Mononuclear cell (primary cell): Measurements from ENCODE around the gene CBL. TPM values are rescaled to one million over a fixed set of nuclear protein-coding genes. Genes with fewer than 3 reads are reported as not detected.

Source experiments
- H3K27me3 ChIP-seq: 2 replicates; pipeline ENCODE4 v1.6.0; 2011; ENCODE audit warnings: low read length, control low read depth; ENCODE audit not compliant: insufficient read depth
- H3K4me1 ChIP-seq: 2 replicates; pipeline ENCODE4 v1.5.1; 2011; ENCODE audit warnings: mild to moderate bottlenecking, low read length, control low read depth; ENCODE audit not compliant: insufficient read depth
- H3K4me3 ChIP-seq: 2 replicates; pipeline ENCODE4 v1.5.1; 2011; ENCODE audit warnings: mild to moderate bottlenecking, low read length, moderate library complexity
- H3K9me3 ChIP-seq: 2 replicates; pipeline ENCODE4 v1.5.1; 2011; ENCODE audit warnings: low read depth, mild to moderate bottlenecking, control low read depth, low read length
- total RNA-seq: library from RNA; depleted of rRNA; stranded (reverse); fragments of >200 nt; gene quantifications from one replicate; pipeline ENCODE4 v1.2.3, GENCODE V29; 2012

The CBL gene
- total RNA-seq, 1 donor = 16.0 TPM

GRCh38 chr11:119258983-119259382 lies 52.8 kb downstream of the CBL start:
- Histone ChIP-seq H3K27me3 (no peaks in the 10 kb centered on the region), H3K4me1 (peaks cover 48% of the 10 kb centered on the region), H3K4me3 (no peak overlapping the region), H3K9me3 (no peaks in the 10 kb centered on the region)

- Histone ChIP-seq H3K4me3 (no peak overlapping the region), H3K27me3 (no peaks in the 10 kb centered on the region), H3K4me1 (peaks cover 72% of the 10 kb centered on the region), H3K9me3 (no peaks in the 10 kb centered on the region)
These were observed 56.7 kb downstream of the CBL start for GRCh38 chr11:119262668-119263351.

GRCh38 chr11:119263352-119263940 lies 57.3 kb downstream of the CBL start:
- no peaks in the 10 kb centered on the region for H3K9me3 ChIP-seq
- no peak overlapping the region for H3K4me3 ChIP-seq
- no peaks in the 10 kb centered on the region for H3K27me3 ChIP-seq
- peaks cover 65% of the 10 kb centered on the region for H3K4me1 ChIP-seq

GRCh38 chr11:119266063-119266462 lies 59.9 kb downstream of the CBL start:
- H3K4me3 ChIP-seq = no peak overlapping the region

GRCh38 chr11:119266517-119267255 lies 60.5 kb downstream of the CBL start:
- Histone ChIP-seq H3K27me3 (no peaks in the 10 kb centered on the region), H3K4me3 (no peak overlapping the region), H3K4me1 (peaks cover 46% of the 10 kb centered on the region), H3K9me3 (no peaks in the 10 kb centered on the region)

More at GRCh38 chr11:119266063-119266462, 59.9 kb downstream of the CBL start:
- H3K4me1 ChIP-seq = peaks cover 46% of the 10 kb centered on the region
- H3K9me3 ChIP-seq = no peaks in the 10 kb centered on the region
- no peaks in the 10 kb centered on the region for H3K27me3 ChIP-seq

- H3K9me3 ChIP-seq = no peaks in the 10 kb centered on the region
- no peaks in the 10 kb centered on the region for H3K27me3 ChIP-seq
- H3K4me3 ChIP-seq = no peak overlapping the region
- H3K4me1 ChIP-seq = peaks cover 38% of the 10 kb centered on the region
These were observed 61.5 kb downstream of the CBL start for GRCh38 chr11:119267645-119268044.

- Histone ChIP-seq H3K9me3 (no peaks in the 10 kb centered on the region), H3K27me3 (no peaks in the 10 kb centered on the region), H3K4me1 (no peaks in the 10 kb centered on the region), H3K4me3 (no peak overlapping the region)
These were observed 67.6 kb downstream of the CBL start for GRCh38 chr11:119273721-119274120.

- Histone ChIP-seq H3K9me3 (no peaks in the 10 kb centered on the region), H3K4me3 (no peak overlapping the region), H3K4me1 (no peaks in the 10 kb centered on the region), H3K27me3 (no peaks in the 10 kb centered on the region)
These were observed 71.5 kb downstream of the CBL start for GRCh38 chr11:119277660-119278059.

- H3K4me1 ChIP-seq = peaks cover 4% of the 10 kb centered on the region
- H3K9me3 ChIP-seq = no peaks in the 10 kb centered on the region
- no peak overlapping the region for H3K4me3 ChIP-seq
- H3K27me3 ChIP-seq = no peaks in the 10 kb centered on the region
These were observed 76.4 kb downstream of the CBL start for GRCh38 chr11:119282495-119282894.

- Histone ChIP-seq H3K27me3 (no peaks in the 10 kb centered on the region), H3K4me3 (no peak overlapping the region), H3K9me3 (no peaks in the 10 kb centered on the region), H3K4me1 (peaks cover 4% of the 10 kb centered on the region)
These were observed 78.4 kb downstream of the CBL start for GRCh38 chr11:119284344-119285157.

GRCh38 chr11:119285431-119285830 lies 79.3 kb downstream of the CBL start:
- no peak overlapping the region for H3K4me3 ChIP-seq
- H3K9me3 ChIP-seq = no peaks in the 10 kb centered on the region
- H3K4me1 ChIP-seq = peaks cover 4% of the 10 kb centered on the region
- no peaks in the 10 kb centered on the region for H3K27me3 ChIP-seq

GRCh38 chr11:119288219-119288618 lies 82.1 kb downstream of the CBL start:
- H3K4me1 ChIP-seq = peaks cover 4% of the 10 kb centered on the region
- no peaks in the 10 kb centered on the region for H3K27me3 ChIP-seq
- no peak overlapping the region for H3K4me3 ChIP-seq
- no peaks in the 10 kb centered on the region for H3K9me3 ChIP-seq

GRCh38 chr11:119290894-119291497 lies 84.9 kb downstream of the CBL start:
- Histone ChIP-seq H3K9me3 (no peaks in the 10 kb centered on the region), H3K4me3 (no peak overlapping the region), H3K4me1 (no peaks in the 10 kb centered on the region), H3K27me3 (no peaks in the 10 kb centered on the region)

- Histone ChIP-seq H3K27me3 (no peaks in the 10 kb centered on the region), H3K4me3 (no peak overlapping the region), H3K9me3 (no peaks in the 10 kb centered on the region), H3K4me1 (no peaks in the 10 kb centered on the region)
These were observed 87.3 kb downstream of the CBL start for GRCh38 chr11:119293461-119293860.
